Smooth muscle cell (in vitro differentiated cells): ENCODE data around the gene OR7D2. TPM values are rescaled to one million over a fixed set of nuclear protein-coding genes. Genes with fewer than 3 reads are reported as not detected.

Source experiments
- DNase-seq: peaks from one replicate; lab custom pipeline; 2025; ENCODE audit not compliant: unreplicated experiment; lab: John Stamatoyannopoulos, UW
- H2AFZ ChIP-seq: fragments of 200-600 bp; sonication (generic); 2 replicates; pipeline ENCODE4 v1.6.0; 2016; ENCODE audit warnings: antibody characterized with exemption, low read depth, mild to moderate bottlenecking
- H3F3A ChIP-seq: fragments of 200-600 bp; sonication (generic); 2 replicates; pipeline ENCODE4 v1.6.0; 2017; ENCODE audit warnings: antibody characterized with exemption, low read depth
- H3K27ac ChIP-seq: fragments of 200-600 bp; sonication (generic); 2 replicates; pipeline ENCODE4 v1.5.1; 2016; ENCODE audit warnings: low read depth, mild to moderate bottlenecking
- H3K27me3 ChIP-seq: fragments of 200-600 bp; sonication (generic); 2 replicates; pipeline ENCODE4 v1.6.1; 2016; ENCODE audit warnings: low read depth, mild to moderate bottlenecking
- H3K36me3 ChIP-seq: fragments of 200-600 bp; sonication (generic); 2 replicates; pipeline ENCODE4 v1.5.1; 2016; ENCODE audit warnings: low read depth
- H3K4me1 ChIP-seq: fragments of 200-600 bp; sonication (generic); 2 replicates; pipeline ENCODE4 v1.5.1; 2016; ENCODE audit warnings: low read depth
- H3K4me2 ChIP-seq: fragments of 200-600 bp; sonication (generic); 2 replicates; pipeline ENCODE4 v1.6.0; 2016; ENCODE audit warnings: mild to moderate bottlenecking
- H3K4me3 ChIP-seq: fragments of 200-600 bp; sonication (generic); 2 replicates; pipeline ENCODE4 v1.5.1; 2016; ENCODE audit warnings: mild to moderate bottlenecking
- H3K79me2 ChIP-seq: fragments of 200-600 bp; sonication (generic); 2 replicates; pipeline ENCODE4 v1.6.0; 2016; ENCODE audit warnings: low read depth, mild to moderate bottlenecking
- H3K9ac ChIP-seq: fragments of 200-600 bp; sonication (generic); 2 replicates; pipeline ENCODE4 v1.6.0; 2016; ENCODE audit warnings: low read depth
- H3K9me3 ChIP-seq: fragments of 200-600 bp; sonication (generic); replicated peaks from 2 replicates; pipeline ENCODE4 v1.5.1; 2016; ENCODE audit warnings: low read depth
- H4K20me1 ChIP-seq: fragments of 200-600 bp; sonication (generic); 2 replicates; pipeline ENCODE4 v1.6.0; 2016; ENCODE audit warnings: low read depth
- WGBS: methylation state at CpG from one replicate; pipeline ENCODE4 v1.1.7; 2016; ENCODE audit warnings: low lambda C conversion rate; 5-methylcytosine and 5-hydroxymethylcytosine counted together
- polyA plus RNA-seq: library from polyadenylated mRNA; unstranded; fragments of >200 nt; fragmentation: Nextera tagmentation; extraction: Ambion mirVana; gene quantifications from 2 replicates; pipeline ENCODE4 v1.2.1, GENCODE V29; 2016
- total RNA-seq: library from RNA; depleted of rRNA; stranded (reverse); fragments of >200 nt; gene quantifications from 2 replicates; pipeline ENCODE4 v1.2.3, GENCODE V29; 2014
- TF ChIP-seq, protein P1 (sequence below): fragments of 200-600 bp; sonication (generic); IDR thresholded peaks from 2 replicates; pipeline ENCODE4 v1.5.1; 2017; ENCODE audit warnings: borderline replicate concordance, mild to moderate bottlenecking, antibody characterized with exemption; ENCODE audit not compliant: insufficient read depth, poor library complexity, severe bottlenecking

OR7D2 gene
- total and polyA plus RNA-seq, 2 experiments from 2014 or later: 0.04 to 0.18 TPM

DNA sequence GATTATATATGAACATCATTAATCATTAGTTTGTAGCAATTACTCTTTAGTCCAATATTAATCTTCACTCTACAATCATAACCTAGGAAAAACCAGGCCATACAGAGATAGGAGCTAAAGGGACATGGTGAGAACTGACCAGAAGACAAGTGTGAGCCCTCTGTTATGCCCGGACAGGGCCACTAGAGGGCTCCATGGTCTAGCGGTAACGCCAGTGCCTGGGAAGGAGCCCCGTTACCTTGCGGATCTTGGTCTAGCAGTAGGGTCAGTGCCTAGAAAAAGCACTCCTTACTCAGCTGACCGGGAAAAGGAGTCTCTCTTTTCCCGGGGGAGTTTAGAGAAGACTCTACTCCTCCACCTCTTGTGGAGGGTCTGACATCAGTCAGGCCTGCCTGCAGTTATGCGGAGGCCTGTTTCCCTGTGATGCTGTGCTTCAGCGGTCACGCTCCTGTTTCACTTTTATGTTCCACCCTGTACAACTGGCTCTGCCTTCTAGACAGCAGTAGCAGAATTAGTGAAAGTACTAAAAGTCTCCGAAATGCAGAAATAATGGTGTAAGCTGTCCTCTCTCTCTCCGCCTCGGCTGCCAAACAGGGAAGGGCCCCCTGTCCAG lies 26.8 kb downstream of the OR7D2 start:
- Histone ChIP-seq H3F3A (no peaks in the 10 kb centered on the region), H3K27ac (no peak overlapping the region), H3K4me2 (peak overlapping the region; percentile 81), H3K27me3 (no peaks in the 10 kb centered on the region), H2AFZ (peak overlapping the region; percentile 84), H3K9me3 (no peaks in the 10 kb centered on the region), H3K4me3 (peak overlapping the region; percentile 28), H3K79me2 (no peaks in the 10 kb centered on the region), H3K36me3 (no peaks in the 10 kb centered on the region), H4K20me1 (no peaks in the 10 kb centered on the region), H3K4me1 (no peaks in the 10 kb centered on the region), H3K9ac (no peak overlapping the region)
- TF ChIP-seq, protein P1, sequence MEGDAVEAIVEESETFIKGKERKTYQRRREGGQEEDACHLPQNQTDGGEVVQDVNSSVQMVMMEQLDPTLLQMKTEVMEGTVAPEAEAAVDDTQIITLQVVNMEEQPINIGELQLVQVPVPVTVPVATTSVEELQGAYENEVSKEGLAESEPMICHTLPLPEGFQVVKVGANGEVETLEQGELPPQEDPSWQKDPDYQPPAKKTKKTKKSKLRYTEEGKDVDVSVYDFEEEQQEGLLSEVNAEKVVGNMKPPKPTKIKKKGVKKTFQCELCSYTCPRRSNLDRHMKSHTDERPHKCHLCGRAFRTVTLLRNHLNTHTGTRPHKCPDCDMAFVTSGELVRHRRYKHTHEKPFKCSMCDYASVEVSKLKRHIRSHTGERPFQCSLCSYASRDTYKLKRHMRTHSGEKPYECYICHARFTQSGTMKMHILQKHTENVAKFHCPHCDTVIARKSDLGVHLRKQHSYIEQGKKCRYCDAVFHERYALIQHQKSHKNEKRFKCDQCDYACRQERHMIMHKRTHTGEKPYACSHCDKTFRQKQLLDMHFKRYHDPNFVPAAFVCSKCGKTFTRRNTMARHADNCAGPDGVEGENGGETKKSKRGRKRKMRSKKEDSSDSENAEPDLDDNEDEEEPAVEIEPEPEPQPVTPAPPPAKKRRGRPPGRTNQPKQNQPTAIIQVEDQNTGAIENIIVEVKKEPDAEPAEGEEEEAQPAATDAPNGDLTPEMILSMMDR: peak; percentile 81
- WGBS: 44% methylated on average over 13 of the region's 13 CpGs
- peak; percentile 3 for DNase-seq

DNA sequence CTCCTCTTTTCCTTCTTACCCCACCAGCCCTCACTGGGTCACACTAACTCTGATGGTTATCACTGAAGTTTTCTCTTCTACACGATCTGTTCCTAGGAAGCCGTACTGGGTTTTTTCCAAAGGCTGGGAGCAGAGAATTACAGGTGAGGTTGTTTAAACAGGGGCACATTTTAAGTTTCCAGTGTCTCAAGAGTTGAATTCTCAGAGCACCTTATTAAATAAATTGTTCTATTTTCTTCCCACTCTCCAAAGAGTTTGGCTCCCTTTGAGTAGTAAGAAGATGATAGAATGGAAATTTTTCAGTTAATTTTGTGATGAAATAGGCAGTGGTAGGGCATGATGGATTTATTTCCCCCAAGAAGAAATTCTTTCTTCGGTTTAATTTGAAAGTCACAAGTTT lies 40.7 kb downstream of the OR7D2 start, which contains the start of gene OR7D4:
TSS of gene OR7D4 (minus strand) at position 101 of the 400 bp plus-strand sequence. CDS start 4,752 bp downstream, outside the sequence.
- Histone ChIP-seq H4K20me1 (no peaks in the 10 kb centered on the region), H3F3A (no peaks in the 10 kb centered on the region), H3K36me3 (no peaks in the 10 kb centered on the region), H3K27ac (no peak within 1 kb of the TSS), H3K4me2 (no peak within 1 kb of the TSS), H3K27me3 (no peaks in the 10 kb centered on the region), H3K4me3 (no peak within 1 kb of the TSS), H3K79me2 (no peaks in the 10 kb centered on the region), H3K9me3 (peaks cover 3% of the 10 kb centered on the region), H3K4me1 (no peaks in the 10 kb centered on the region), H2AFZ (no peak within 1 kb of the TSS), H3K9ac (no peak within 1 kb of the TSS)
- no peak for DNase-seq
- TF ChIP-seq, protein P1: no peak
- 68% methylated on average over 3 of the region's 3 CpGs for WGBS

Other genes starting within 250 kb of the OR7D2 start
- 0.04 TPM in 2 replicates for gene MUC16, start 168.6 kb upstream of the OR7D2 start, total RNA-seq
- gene MUC16, start 168.6 kb upstream of the OR7D2 start, polyA plus RNA-seq: under 0.01 TPM in 1 of 2 replicates, not detected in the other
- gene OR1M1, start 91.9 kb upstream of the OR7D2 start, total RNA-seq: not detected in 2 replicates
- gene OR1M1, start 91.9 kb upstream of the OR7D2 start, polyA plus RNA-seq: not detected in 2 replicates
- gene OR7G2, start 71.5 kb upstream of the OR7D2 start, total RNA-seq: not detected in 2 replicates
- gene OR7G2, start 71.5 kb upstream of the OR7D2 start, polyA plus RNA-seq: not detected in 2 replicates
- gene OR7G1, start 63.2 kb upstream of the OR7D2 start, total RNA-seq: not detected in 2 replicates
- not detected in 2 replicates for gene OR7G1, start 63.2 kb upstream of the OR7D2 start, polyA plus RNA-seq
- not detected in 2 replicates for gene OR7G3, start 52.0 kb upstream of the OR7D2 start, total RNA-seq
- gene OR7G3, start 52.0 kb upstream of the OR7D2 start, polyA plus RNA-seq: not detected in 2 replicates
- 19.0 and 23.8 TPM in 2 replicates for gene ZNF317, start 38.6 kb upstream of the OR7D2 start, total RNA-seq
- gene ZNF317, start 38.6 kb upstream of the OR7D2 start, polyA plus RNA-seq: 19.6 and 22.1 TPM in 2 replicates
- not detected in 2 replicates for gene OR7D4, start 40.6 kb downstream of the OR7D2 start, total RNA-seq
- gene OR7D4, start 40.6 kb downstream of the OR7D2 start, polyA plus RNA-seq: not detected in 2 replicates
- not detected in 2 replicates for gene OR7E24, start 72.0 kb downstream of the OR7D2 start, total RNA-seq
- not detected in 2 replicates for gene OR7E24, start 72.0 kb downstream of the OR7D2 start, polyA plus RNA-seq
- gene ZNF699, start 130.9 kb downstream of the OR7D2 start, total RNA-seq: 6.3 and 17.9 TPM in 2 replicates
- gene ZNF699, start 130.9 kb downstream of the OR7D2 start, polyA plus RNA-seq: 3.5 and 3.7 TPM in 2 replicates
- gene ZNF559, start 145.2 kb downstream of the OR7D2 start, total RNA-seq: 22.8 and 23.8 TPM in 2 replicates
- gene ZNF559, start 145.2 kb downstream of the OR7D2 start, polyA plus RNA-seq: 7.8 and 8.9 TPM in 2 replicates
- 4.8 and 5.3 TPM in 2 replicates for gene ZNF177, start 184.0 kb downstream of the OR7D2 start, total RNA-seq
- gene ZNF177, start 184.0 kb downstream of the OR7D2 start, polyA plus RNA-seq: 2.4 and 2.8 TPM in 2 replicates